Kidney (tissue), 14 donors: ENCODE data around the gene TIAM2. TPM values are rescaled to one million over a fixed set of nuclear protein-coding genes. Genes with fewer than 3 reads are reported as not detected.
"Not testable (repeated sequence)": the region's sequence is repeated elsewhere in the genome, so short reads cannot be mapped to it uniquely, and the experiment has no call there.

Experiments
- DNase-seq, 5 donors: peaks; one replicate each; pipeline ENCODE4 v3.0.0-alpha.2; 2013 to 2020
- FAIRE-seq: peaks from 2 replicates; lab custom pipeline; 2012; peaks lifted over from hg19 to GRCh38; lab: Jason Lieb, UNC
- H3K27ac ChIP-seq, 2 donors: one replicate each; pipeline ENCODE4 v1.7.0; 2013; ENCODE audit warnings: low read depth in 2 of 2, low read length in 2 of 2, inconsistent platforms in 1 of 2
- H3K27me3 ChIP-seq: one replicate; pipeline ENCODE4 v1.7.1; 2013; ENCODE audit warnings: low read length, inconsistent platforms; ENCODE audit not compliant: control insufficient read depth, insufficient read depth
- H3K36me3 ChIP-seq, 3 donors: one replicate each; pipeline versions ENCODE4 v1.7.0 to v1.7.1; 2013; ENCODE audit warnings: low read length in 3 of 3, control low read depth in 1 of 3, inconsistent platforms in 1 of 3; ENCODE audit not compliant: insufficient read depth in 3 of 3, control insufficient read depth in 2 of 3
- H3K4me1 ChIP-seq, 3 donors: one replicate each; pipeline versions ENCODE4 v1.7.0 to v1.7.1; 2013; ENCODE audit warnings: low read length in 3 of 3, inconsistent platforms in 1 of 3, low read depth in 1 of 3; ENCODE audit not compliant: control insufficient read depth in 2 of 3, insufficient read depth in 2 of 3
- H3K4me3 ChIP-seq, 3 donors: one replicate each; pipeline versions ENCODE4 v1.7.0 to v1.8.1; 2013; ENCODE audit warnings: low read length in 3 of 3, control low read depth in 1 of 3, inconsistent platforms in 1 of 3
- H3K9ac ChIP-seq, 3 donors: one replicate each; pipeline versions ENCODE4 v1.7.0 to v1.7.1; 2013; ENCODE audit warnings: low read length in 3 of 3, control low read depth in 1 of 3, inconsistent platforms in 1 of 3
- H3K9me3 ChIP-seq, 3 donors: one replicate each; pipeline versions ENCODE4 v1.7.0 to v1.7.1; 2013; ENCODE audit warnings: low read length in 3 of 3, control low read depth in 1 of 3, inconsistent platforms in 1 of 3; ENCODE audit not compliant: control insufficient read depth in 2 of 3, insufficient read depth in 1 of 3
- CTCF ChIP-seq: IDR thresholded peaks from 3 replicates; pipeline ENCODE4 v1.5.1; 2012; ENCODE audit warnings: mild to moderate bottlenecking, moderate library complexity, borderline replicate concordance; ENCODE audit not compliant: insufficient read depth; ENCODE audit errors: extremely low read depth
- intact Hi-C: fragments of 100-400 bp; cut with DNase I; formaldehyde crosslinking; loops from one replicate; pipeline ENCODE4 v1.11.1; 2022
- polyA plus RNA-seq: library from polyadenylated mRNA; stranded (reverse); fragments of 350-450 nt; fragmentation: Illumina TruSeq; extraction: RNeasy Lipid Tissue Mini Kit (QIAGEN cat#74804); gene quantifications from one replicate; pipeline ENCODE4 v1.2.3, GENCODE V29; 2014; ENCODE audit warnings: low read depth, low replicate concordance; ENCODE audit not compliant: insufficient read depth
- total RNA-seq: library from RNA; stranded (reverse); fragmentation: NEBNext Ultra II Directional; extraction: Animal tissue kit (Norgen Biotek cat#: 25700); gene quantifications from one replicate; pipeline ENCODE4 v1.2.1, GENCODE V29; 2021
- donor health status: control.
- donor health status: control.
- donor health status: control.
- donor health status: control.
- donor health status: control.
- donor health status: DM: yes; HTN: yes; CAD: no.
- donor health status: Normal renal cell carcinoma (clear cell type).

Gene TIAM2
- total and polyA plus RNA-seq, 2 donors from 2014 or later = 6.8 to 7.6 TPM

GRCh38 chr6:155268088-155268867 lies 273.2 kb downstream of the TIAM2 start:
- FAIRE-seq, H3K27me3 ChIP-seq, intact Hi-C loops, H3K4me1 ChIP-seq, H3K9me3 ChIP-seq, H3K9ac ChIP-seq, H3K36me3 ChIP-seq, H3K4me3 ChIP-seq, H3K27ac ChIP-seq: not testable (repeated sequence)
- TF ChIP-seq CTCF = peak; percentile 7
- peak in 1 of 5 donors; percentile 19 for DNase-seq

- Histone ChIP-seq H3K36me3 (no peaks in the 10 kb centered on the region), H3K9ac (no peak overlapping the region), H3K4me3 (no peak overlapping the region), H3K4me1 (no peaks in the 10 kb centered on the region), H3K27me3 (no peaks in the 10 kb centered on the region), H3K27ac (no peak overlapping the region), H3K9me3 (no peaks in the 10 kb centered on the region)
- intact Hi-C loops = no loop called here
- FAIRE-seq = no peak
- no peak for DNase-seq
- no peak for TF ChIP-seq CTCF
These were observed 274.6 kb downstream of the TIAM2 start for GRCh38 chr6:155269765-155270164.

DNA sequence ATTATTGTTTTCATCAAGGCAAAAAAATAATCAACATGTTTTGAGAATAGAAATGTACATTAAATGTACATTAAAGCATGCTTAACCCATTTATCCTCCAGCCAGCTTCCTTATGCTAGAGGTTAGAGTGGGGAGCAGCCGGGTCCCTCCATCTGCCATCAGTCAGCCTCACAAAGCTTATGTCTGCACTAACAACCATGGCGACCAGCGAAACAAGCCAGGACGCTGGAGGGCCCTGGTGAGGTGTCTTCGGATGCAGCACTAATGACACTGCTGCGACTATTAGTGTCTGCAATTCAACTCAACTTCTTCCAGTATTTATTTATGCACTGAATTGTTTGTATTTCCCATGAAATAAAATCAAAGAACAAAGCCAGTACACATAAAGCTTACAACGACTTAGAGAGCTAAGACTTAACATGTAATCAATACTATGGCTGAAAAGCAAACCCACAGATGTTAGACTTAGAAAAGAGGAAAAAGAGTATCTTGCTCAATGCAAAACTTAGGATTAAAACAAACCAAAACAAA lies 275.5 kb downstream of the TIAM2 start:
- H3K36me3 ChIP-seq = peaks cover 0 to 2% (median 0%) of the 10 kb centered on the region in 3 donors
- H3K4me1 ChIP-seq = no peaks in the 10 kb centered on the region
- no peaks in the 10 kb centered on the region for H3K27me3 ChIP-seq
- no peak overlapping the region for H3K4me3 ChIP-seq
- no peak overlapping the region for H3K9ac ChIP-seq
- H3K9me3 ChIP-seq = no peaks in the 10 kb centered on the region
- no peak for TF ChIP-seq CTCF
- intact Hi-C loops = no loop called here
- no peak overlapping the region for H3K27ac ChIP-seq
- FAIRE-seq = no peak
- no peak for DNase-seq
